Retinal pigment epithelial cell (primary cell): ENCODE data around the gene MSH4.
"Not testable (repeated sequence)": the region's sequence is repeated elsewhere in the genome, so short reads cannot be mapped to it uniquely, and the experiment has no call there.

Experiments
- DNase-seq: peaks from one replicate; pipeline ENCODE4 v3.0.0-alpha.2; 2010; ENCODE audit warnings: low read depth
- H3K4me3 ChIP-seq: 2 replicates; pipeline ENCODE4 v1.5.1; 2011; ENCODE audit warnings: mild to moderate bottlenecking, low read length, control low read depth, moderate library complexity
- CTCF ChIP-seq: conservative IDR thresholded peaks from 2 replicates; pipeline ENCODE4 v1.5.1; 2011; ENCODE audit warnings: low read depth, low read length, control low read depth, inconsistent platforms

Gene MSH4

GRCh38 chr1:75901371-75901770 is 104.7 kb downstream of the MSH4 start:
- DNase-seq: no peak
- no peak for TF ChIP-seq CTCF
- H3K4me3 ChIP-seq: no peak overlapping the region

GRCh38 chr1:75908717-75909152 is 112.1 kb downstream of the MSH4 start:
- peak; percentile 16 for DNase-seq
- TF ChIP-seq CTCF: peak; percentile 79
- H3K4me3 ChIP-seq: no peak overlapping the region

GRCh38 chr1:75916834-75917233 is 120.2 kb downstream of the MSH4 start:
- DNase-seq: no peak

GRCh38 chr1:75922698-75923097 is 126.0 kb downstream of the MSH4 start:
- TF ChIP-seq CTCF: no peak
- no peak for DNase-seq
- no peak overlapping the region for H3K4me3 ChIP-seq

More at GRCh38 chr1:75916834-75917233, 120.2 kb downstream of the MSH4 start:
- no peak overlapping the region for H3K4me3 ChIP-seq
- TF ChIP-seq CTCF: no peak

- H3K4me3 ChIP-seq: no peak within 1 kb of the TSS
- DNase-seq: no peak
- no peak for TF ChIP-seq CTCF
These were observed 135.6 kb downstream of the MSH4 start, which contains the start of gene ASB17 for GRCh38 chr1:75932304-75932703. TSS of gene ASB17 (minus strand) at chr1:75932404. CDS start at chr1:75932291, 113 bp downstream.

GRCh38 chr1:75937034-75937433 is 140.4 kb downstream of the MSH4 start:
- DNase-seq: no peak
- no peak overlapping the region for H3K4me3 ChIP-seq
- no peak for TF ChIP-seq CTCF

GRCh38 chr1:75943037-75943436 is 146.4 kb downstream of the MSH4 start:
- H3K4me3 ChIP-seq, DNase-seq: not testable (repeated sequence)

- no peak for TF ChIP-seq CTCF
- no peak for DNase-seq
- no peak overlapping the region for H3K4me3 ChIP-seq
These were observed 153.5 kb downstream of the MSH4 start for GRCh38 chr1:75950176-75950575.
